Measurements from ENCODE around the gene ABCC2.
"Not testable (repeated sequence)": the region's sequence is repeated elsewhere in the genome, so short reads cannot be mapped to it uniquely, and the experiment has no call there.

The ABCC2 gene

GRCh38 chr10:99809931-99810615 lies 27.6 kb downstream of the ABCC2 start:
- no peak for DNase-seq

- no peak for DNase-seq
Measured at GRCh38 chr10:99812177-99812576, 29.7 kb downstream of the ABCC2 start.

GRCh38 chr10:99814143-99814542 lies 31.7 kb downstream of the ABCC2 start:
- DNase-seq: no peak

GRCh38 chr10:99815621-99816020 lies 33.2 kb downstream of the ABCC2 start:
- DNase-seq: no peak

- no peak for DNase-seq
Measured at GRCh38 chr10:99827936-99828335, 45.5 kb downstream of the ABCC2 start.

GRCh38 chr10:99828464-99828863 lies 46.0 kb downstream of the ABCC2 start:
- DNase-seq: no peak

GRCh38 chr10:99832439-99832838 lies 50.0 kb downstream of the ABCC2 start:
- no peak for DNase-seq

GRCh38 chr10:99834410-99834809 lies 52.0 kb downstream of the ABCC2 start:
- DNase-seq: no peak

- no peak for DNase-seq
Measured at GRCh38 chr10:99835947-99836346, 53.5 kb downstream of the ABCC2 start.

GRCh38 chr10:99836711-99837110 lies 54.3 kb downstream of the ABCC2 start:
- no peak for DNase-seq

- not testable (repeated sequence) for DNase-seq
Measured at GRCh38 chr10:99840859-99841258, 58.4 kb downstream of the ABCC2 start.

- no peak for DNase-seq
Measured at GRCh38 chr10:99841746-99842145, 59.3 kb downstream of the ABCC2 start.

- DNase-seq: no peak
Measured at GRCh38 chr10:99843310-99843709, 60.9 kb downstream of the ABCC2 start.

GRCh38 chr10:99844433-99844955 lies 62.1 kb downstream of the ABCC2 start:
- no peak for DNase-seq

- peak; percentile 54 for DNase-seq
Measured at GRCh38 chr10:99845837-99846382, 63.5 kb downstream of the ABCC2 start.

GRCh38 chr10:99849057-99849456 lies 66.6 kb downstream of the ABCC2 start:
- no peak for DNase-seq

- DNase-seq: no peak
Measured at GRCh38 chr10:99849536-99849935, 67.1 kb downstream of the ABCC2 start.

- no peak for DNase-seq
Measured at GRCh38 chr10:99850021-99850766, 67.8 kb downstream of the ABCC2 start.

GRCh38 chr10:99850767-99851340 lies 68.4 kb downstream of the ABCC2 start:
- DNase-seq: no peak

GRCh38 chr10:99851825-99852224 lies 69.4 kb downstream of the ABCC2 start:
- DNase-seq: no peak

- DNase-seq: no peak
Measured at GRCh38 chr10:99852481-99853213, 70.2 kb downstream of the ABCC2 start.

GRCh38 chr10:99853655-99854054 lies 71.2 kb downstream of the ABCC2 start:
- DNase-seq: no peak

- DNase-seq: no peak
Measured at GRCh38 chr10:99854860-99855259, 72.4 kb downstream of the ABCC2 start.
